ENCODE data around the gene C1orf116. TPM values are rescaled to one million over a fixed set of nuclear protein-coding genes. Genes with fewer than 3 reads are reported as not detected.

The C1orf116 gene
- total RNA-seq, 1 experiment from 2014 or later, result 8.7 TPM

DNA sequence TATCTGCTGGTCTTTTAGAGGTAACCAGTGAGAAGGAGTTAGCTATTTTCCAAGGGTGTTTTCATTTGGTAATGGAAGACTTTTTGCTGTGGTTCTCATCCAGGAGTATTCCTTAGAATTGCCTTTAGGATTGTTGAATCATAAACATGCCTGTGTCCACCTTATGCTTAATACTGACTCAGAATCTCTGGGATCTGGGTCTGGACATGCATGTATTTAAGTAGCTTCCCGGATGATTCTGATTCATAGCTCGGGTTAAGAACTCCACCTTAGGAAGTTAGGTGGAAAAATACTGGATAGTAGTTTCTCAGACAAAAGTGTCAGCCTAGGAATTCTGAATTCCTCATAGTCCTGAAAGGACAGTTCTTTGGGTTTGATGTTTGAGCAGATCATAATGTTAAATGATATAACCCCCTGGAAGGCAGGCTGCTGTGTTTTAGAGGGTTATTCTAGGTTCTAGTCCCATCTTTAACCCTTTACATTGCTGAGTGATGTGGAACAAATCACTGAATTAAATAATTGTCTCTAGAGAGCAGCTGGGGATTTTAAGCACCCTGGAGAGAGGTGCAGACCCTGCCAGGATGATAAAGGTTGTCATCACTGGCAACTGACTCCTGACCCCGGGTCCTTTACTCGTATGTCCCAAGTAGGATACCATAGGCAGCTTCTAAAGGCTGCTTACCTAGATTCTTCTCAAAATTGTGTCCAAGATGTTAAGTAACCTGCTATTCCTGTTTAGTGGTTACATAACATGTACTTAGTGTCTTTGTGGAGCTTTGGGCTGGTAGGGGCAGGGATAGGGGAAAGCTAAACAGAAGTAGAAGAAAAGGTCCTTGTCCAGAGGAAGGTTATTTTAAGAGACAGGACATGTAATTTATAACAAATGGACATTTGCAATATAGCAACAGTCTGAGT, 41.6 kb upstream of the C1orf116 start:
- no peaks in the 10 kb centered on the region for H3K9me3 ChIP-seq
- H3K4me3 Mint-ChIP-seq (ENCODE audit: unreplicated experiment), result no peak overlapping the region
- no peak overlapping the region for H3K27ac Mint-ChIP-seq (ENCODE audit: unreplicated experiment)
- H3K36me3 Mint-ChIP-seq (ENCODE audit: insufficient read depth, unreplicated experiment), result peaks cover 6% of the 10 kb centered on the region
- TF ChIP-seq, protein P1, sequence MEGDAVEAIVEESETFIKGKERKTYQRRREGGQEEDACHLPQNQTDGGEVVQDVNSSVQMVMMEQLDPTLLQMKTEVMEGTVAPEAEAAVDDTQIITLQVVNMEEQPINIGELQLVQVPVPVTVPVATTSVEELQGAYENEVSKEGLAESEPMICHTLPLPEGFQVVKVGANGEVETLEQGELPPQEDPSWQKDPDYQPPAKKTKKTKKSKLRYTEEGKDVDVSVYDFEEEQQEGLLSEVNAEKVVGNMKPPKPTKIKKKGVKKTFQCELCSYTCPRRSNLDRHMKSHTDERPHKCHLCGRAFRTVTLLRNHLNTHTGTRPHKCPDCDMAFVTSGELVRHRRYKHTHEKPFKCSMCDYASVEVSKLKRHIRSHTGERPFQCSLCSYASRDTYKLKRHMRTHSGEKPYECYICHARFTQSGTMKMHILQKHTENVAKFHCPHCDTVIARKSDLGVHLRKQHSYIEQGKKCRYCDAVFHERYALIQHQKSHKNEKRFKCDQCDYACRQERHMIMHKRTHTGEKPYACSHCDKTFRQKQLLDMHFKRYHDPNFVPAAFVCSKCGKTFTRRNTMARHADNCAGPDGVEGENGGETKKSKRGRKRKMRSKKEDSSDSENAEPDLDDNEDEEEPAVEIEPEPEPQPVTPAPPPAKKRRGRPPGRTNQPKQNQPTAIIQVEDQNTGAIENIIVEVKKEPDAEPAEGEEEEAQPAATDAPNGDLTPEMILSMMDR (IDR thresholded peaks at IDR 0.05; ENCODE audit: insufficient read depth in 1 of 2, low read depth in 1 of 2, low read length in 1 of 2, severe bottlenecking in 1 of 2, unreplicated experiment in 1 of 2), result no peak
- H3K36me3 ChIP-seq (ENCODE audit: control insufficient read depth, insufficient read depth, low read length), result peaks cover 3% of the 10 kb centered on the region
- intact Hi-C loops (cut with micrococcal nuclease; ENCODE audit: unreplicated experiment), result no loop called here
- ChIA-PET CTCF (no interaction called here), POLR2A (interaction anchor here (0.6 kb wide), 1 partner anchor 49 kb away, joined by 4 read pairs; no protein-coding TSS in a partner anchor)
- DNase-seq, result no peak
- no peak overlapping the region for H3K4me3 ChIP-seq (ENCODE audit: low read depth, low read length)
- no peaks in the 10 kb centered on the region for H3K27me3 Mint-ChIP-seq (ENCODE audit: insufficient read depth, unreplicated experiment)
- no peaks in the 10 kb centered on the region for H3K27me3 ChIP-seq (replicated peaks; ENCODE audit: control insufficient read depth, insufficient read depth, low read length)
- no peaks in the 10 kb centered on the region for H3K4me1 Mint-ChIP-seq (ENCODE audit: low read depth, unreplicated experiment)
- no peaks in the 10 kb centered on the region for H3K9me3 Mint-ChIP-seq (ENCODE audit: unreplicated experiment)
- H3K4me1 ChIP-seq, result no peaks in the 10 kb centered on the region
- no TSS peak for BruUV-seq (replicated peaks)

DNA sequence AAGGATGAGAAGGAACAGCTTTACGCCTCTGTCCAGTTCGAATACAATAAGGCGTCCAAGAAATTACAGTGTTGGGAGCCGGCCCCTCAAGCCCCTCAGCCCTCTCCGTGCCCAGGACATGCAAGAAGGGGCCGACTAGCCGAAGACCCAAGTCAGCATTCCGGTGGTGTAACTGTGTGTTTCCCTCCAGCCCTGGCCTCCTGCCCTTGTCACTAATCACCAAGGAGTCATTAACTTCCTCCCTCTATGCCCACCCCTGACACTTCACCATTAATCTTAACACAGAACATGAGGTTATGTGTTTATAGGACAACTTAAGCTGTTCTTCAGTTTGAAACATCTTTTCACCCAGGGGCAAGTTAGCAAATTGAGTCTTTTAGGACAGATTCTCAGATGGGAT, 39.7 kb upstream of the C1orf116 start:
- no TSS peak for BruUV-seq (replicated peaks)
- Mint-ChIP-seq H3K27ac (ENCODE audit: unreplicated experiment) (no peak overlapping the region), H3K4me3 (ENCODE audit: unreplicated experiment) (no peak overlapping the region), H3K36me3 (ENCODE audit: insufficient read depth, unreplicated experiment) (peaks cover 19% of the 10 kb centered on the region), H3K27me3 (ENCODE audit: insufficient read depth, unreplicated experiment) (no peaks in the 10 kb centered on the region), H3K9me3 (ENCODE audit: unreplicated experiment) (no peaks in the 10 kb centered on the region), H3K4me1 (ENCODE audit: low read depth, unreplicated experiment) (no peaks in the 10 kb centered on the region)
- Histone ChIP-seq H3K9me3 (no peaks in the 10 kb centered on the region), H3K4me1 (no peaks in the 10 kb centered on the region), H3K27me3 (replicated peaks; ENCODE audit: control insufficient read depth, insufficient read depth, low read length) (no peaks in the 10 kb centered on the region), H3K4me3 (ENCODE audit: low read depth, low read length) (no peak overlapping the region), H3K36me3 (ENCODE audit: control insufficient read depth, insufficient read depth, low read length) (peaks cover 3% of the 10 kb centered on the region)
- ChIA-PET CTCF (no interaction called here), POLR2A (no interaction called here)
- no peak for DNase-seq
- intact Hi-C loops (cut with micrococcal nuclease; ENCODE audit: unreplicated experiment), result no loop called here
- TF ChIP-seq, protein P1 (IDR thresholded peaks at IDR 0.05; ENCODE audit: insufficient read depth in 1 of 2, low read depth in 1 of 2, low read length in 1 of 2, severe bottlenecking in 1 of 2, unreplicated experiment in 1 of 2), result no peak

DNA sequence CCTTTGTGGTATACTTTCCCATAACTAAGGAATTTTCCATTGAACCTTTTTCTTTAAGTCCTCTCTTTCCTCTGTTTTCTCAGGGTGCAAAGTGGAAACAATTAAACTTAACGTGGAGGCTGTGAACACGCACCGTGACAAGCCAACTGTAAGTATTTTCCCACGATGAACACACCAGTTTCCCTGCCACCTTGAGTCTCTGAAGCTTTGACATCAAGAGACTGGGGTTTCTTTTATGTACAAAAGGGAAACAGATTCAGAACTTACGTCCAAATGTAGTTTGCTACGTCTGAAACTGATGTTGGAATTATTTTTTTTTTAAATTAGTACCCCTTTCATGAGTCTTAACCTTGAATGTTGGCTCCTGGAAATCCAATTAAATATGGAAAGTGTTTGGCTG, 38.9 kb upstream of the C1orf116 start:
- Histone ChIP-seq H3K27me3 (replicated peaks; ENCODE audit: control insufficient read depth, insufficient read depth, low read length) (no peaks in the 10 kb centered on the region), H3K4me1 (no peaks in the 10 kb centered on the region), H3K9me3 (no peaks in the 10 kb centered on the region), H3K4me3 (ENCODE audit: low read depth, low read length) (no peak overlapping the region), H3K36me3 (ENCODE audit: control insufficient read depth, insufficient read depth, low read length) (peaks cover 3% of the 10 kb centered on the region)
- DNase-seq, result no peak
- BruUV-seq (replicated peaks), result no TSS peak
- H3K4me1 Mint-ChIP-seq (ENCODE audit: low read depth, unreplicated experiment), result no peaks in the 10 kb centered on the region
- H3K4me3 Mint-ChIP-seq (ENCODE audit: unreplicated experiment), result no peak overlapping the region
- no peak overlapping the region for H3K27ac Mint-ChIP-seq (ENCODE audit: unreplicated experiment)
- no peaks in the 10 kb centered on the region for H3K27me3 Mint-ChIP-seq (ENCODE audit: insufficient read depth, unreplicated experiment)
- peaks cover 19% of the 10 kb centered on the region for H3K36me3 Mint-ChIP-seq (ENCODE audit: insufficient read depth, unreplicated experiment)
- POLR2A ChIA-PET, result no interaction called here
- intact Hi-C loops (cut with micrococcal nuclease; ENCODE audit: unreplicated experiment), result no loop called here
- TF ChIP-seq, protein P1 (IDR thresholded peaks at IDR 0.05; ENCODE audit: insufficient read depth in 1 of 2, low read depth in 1 of 2, low read length in 1 of 2, severe bottlenecking in 1 of 2, unreplicated experiment in 1 of 2), result no peak
- CTCF ChIA-PET, result interaction anchor here (0.7 kb wide), 1 partner anchor 19 kb away, joined by 3 read pairs; the partner anchor contains the start of gene PFKFB2
- H3K9me3 Mint-ChIP-seq (ENCODE audit: unreplicated experiment), result no peaks in the 10 kb centered on the region
